Measurements from ENCODE around the gene OR1D5. TPM values are rescaled to one million over a fixed set of nuclear protein-coding genes. Genes with fewer than 3 reads are reported as not detected.

The OR1D5 gene
- total and polyA plus RNA-seq, 8 donors, result not detected

- Histone ChIP-seq H3K27me3 (no peaks in the 10 kb centered on the region), H3K27ac (no peak overlapping the region), H3K9me3 (no peaks in the 10 kb centered on the region), H3K4me1 (no peaks in the 10 kb centered on the region), H3K4me3 (no peak overlapping the region), H3K36me3 (peaks cover 0 to 22% (median 7%) of the 10 kb centered on the region in 3 donors)
- intact Hi-C loops (cut with DNase I), result loop anchor here in 2 of 3 donors (5.0 to 10.0 kb wide), 2 partner anchors 171 to 174 kb away; no protein-coding TSS in a partner anchor
- FAIRE-seq (no peak), DNase-seq (peak in 1 of 6 donors; percentile 9), ATAC-seq (no peak)
- no peak for TF ChIP-seq CTCF (IDR thresholded peaks at IDR 0.05)
- WGBS, 2 donors, result 88 to 94% methylated on average over 7 of the region's 7 CpGs
These were observed 47.5 kb downstream of the OR1D5 start for GRCh38 chr17:3015890-3016289.

- Histone ChIP-seq H3K27ac (no peak overlapping the region), H3K9me3 (no peaks in the 10 kb centered on the region), H3K4me1 (no peaks in the 10 kb centered on the region), H3K4me3 (no peak overlapping the region), H3K36me3 (peaks cover 0 to 30% (median 7%) of the 10 kb centered on the region in 3 donors), H3K27me3 (no peaks in the 10 kb centered on the region)
- ATAC-seq (peak; percentile 79 to 93 (median 90)), DNase-seq (peak; percentile 55 to 79 (median 72)), FAIRE-seq (no peak)
- WGBS, 2 donors, result 60 to 63% methylated on average over 21 of the region's 21 CpGs
- TF ChIP-seq CTCF (IDR thresholded peaks at IDR 0.05), result peak; percentile 60 to 65 (median 63)
- intact Hi-C loops (cut with DNase I), result loop anchor here in 2 of 3 donors (5.0 to 10.0 kb wide), 3 partner anchors 166 to 186 kb away; no protein-coding TSS in a partner anchor
These were observed 50.4 kb downstream of the OR1D5 start for GRCh38 chr17:3012926-3013581.

Other genes with a start within 250 kb of the OR1D5 start
- not detected for gene OR1D2, start 40.8 kb upstream of the OR1D5 start, total RNA-seq
- not detected for gene OR1D2, start 40.8 kb upstream of the OR1D5 start, polyA plus RNA-seq
- not detected for gene OR1G1, start 63.9 kb upstream of the OR1D5 start, total RNA-seq
- gene OR1G1, start 63.9 kb upstream of the OR1D5 start, polyA plus RNA-seq, result not detected
- gene OR1A2, start 133.9 kb upstream of the OR1D5 start, total RNA-seq, result not detected
- gene OR1A2, start 133.9 kb upstream of the OR1D5 start, polyA plus RNA-seq, result not detected
- not detected for gene OR1A1, start 144.1 kb upstream of the OR1D5 start, total RNA-seq
- not detected for gene OR1A1, start 144.1 kb upstream of the OR1D5 start, polyA plus RNA-seq
- gene OR3A1, start 234.8 kb upstream of the OR1D5 start, total RNA-seq, result under 1 TPM in 1 of 6 donors, not detected in 5; 0.25 TPM
- under 1 TPM in 1 of 2 donors, not detected in 1; 0.05 TPM for gene OR3A1, start 234.8 kb upstream of the OR1D5 start, polyA plus RNA-seq

Measured in pancreas (tissue), 10 donors.